HCT116 (cell line): Measurements from ENCODE around the gene RASSF5. TPM values are rescaled to one million over a fixed set of nuclear protein-coding genes. Genes with fewer than 3 reads are reported as not detected.

Experiments used
- ATAC-seq: fragments of 200-7000 bp; cut with Tn5 transposase; 2 replicates; pipeline ENCODE4 v1.9.1; 2020; ENCODE audit warnings: mild to moderate bottlenecking, moderate library complexity
- BruUV-seq: library from RNA; stranded (reverse); fragments of 400-500 nt; replicated peaks from 2 replicates; lab custom pipeline; 2021; lab: Mats Ljungman, UMichigan
- CTCF ChIA-PET: fragments of 300-600 bp; sonication (Branson Sonifier 250); formaldehyde crosslinking; loops from one replicate; lab custom pipeline; 2021; ENCODE audit warnings: antibody characterized with exemption; lab: Charles Lee
- POLR2A ChIA-PET: fragments of 300-600, 350-600 bp; sonication (Branson Sonifier 250); formaldehyde crosslinking; loops from one replicate; lab custom pipeline; 2021; ENCODE audit warnings: antibody characterized with exemption; lab: Charles Lee
- RAD21 ChIA-PET, 2 experiments: fragments of 300-600 bp; sonication (Branson Sonifier 250); formaldehyde crosslinking; loops; one replicate each; lab custom pipeline; 2023; ENCODE audit warnings: low total read pairs in 2 of 2; ENCODE audit not compliant: uncharacterized antibody in 2 of 2, unreplicated experiment in 2 of 2, low non-redundant PET in 1 of 2; lab: Charles Lee
- DNase-seq: peaks from one replicate; pipeline ENCODE4 v3.0.0-alpha.2; 2010; ENCODE audit warnings: low read depth, low spot score
- H2AFZ ChIP-seq: fragments of 200-600 bp; shearing (Covaris generic), sonication (generic); 2 replicates; pipeline ENCODE4 v1.6.1; 2017; ENCODE audit warnings: low read depth, mixed run types, mixed read lengths, antibody characterized with exemption, low read length; ENCODE audit not compliant: poor library complexity, severe bottlenecking
- H3K27ac ChIP-seq: 2 replicates; pipeline ENCODE4 v1.5.1; 2012; ENCODE audit warnings: low read depth, low read length
- H3K27me3 ChIP-seq: fragments of 200-600 bp; sonication (generic); 2 replicates; pipeline ENCODE4 v1.6.1; 2016; ENCODE audit warnings: mixed run types, low read length, mixed read lengths; ENCODE audit not compliant: insufficient read depth
- H3K36me3 ChIP-seq, 2 experiments: fragments of 200-500 bp in 1 of 2; fragments of 200-600 bp in 1 of 2; sonication (Bioruptor generic) in 1 of 2; sonication (generic) in 1 of 2; 2 replicates each; pipeline versions ENCODE4 v1.5.1 to v1.6.1; 2014 to 2016; ENCODE audit warnings: low read length in 2 of 2, inconsistent platforms in 1 of 2, mixed read lengths in 1 of 2, mixed run types in 1 of 2; ENCODE audit not compliant: insufficient read depth in 2 of 2, control insufficient read depth in 1 of 2
- H3K4me1 ChIP-seq, 2 experiments: fragments of 200-600 bp in 1 of 2; sonication (generic) in 1 of 2; 2 replicates each; pipeline versions ENCODE4 v1.5.1 to v1.6.1; 2012 to 2017; ENCODE audit warnings: low read length in 2 of 2, inconsistent platforms in 1 of 2, mild to moderate bottlenecking in 1 of 2, mixed read lengths in 1 of 2, mixed run types in 1 of 2, moderate library complexity in 1 of 2; ENCODE audit not compliant: insufficient read depth in 2 of 2, control insufficient read depth in 1 of 2
- H3K4me2 ChIP-seq: fragments of 200-600 bp; sonication (generic); 2 replicates; pipeline ENCODE4 v1.6.1; 2017; ENCODE audit warnings: mixed run types, low read length, mixed read lengths
- H3K4me3 ChIP-seq, 2 experiments: fragments of 200-600 bp in 1 of 2; sonication (generic) in 1 of 2; replicated peaks in 1 of 2; 2 replicates each; pipeline ENCODE4 v1.5.1; 2011 to 2016; ENCODE audit warnings: low read length in 2 of 2, control low read depth in 1 of 2, low read depth in 1 of 2, mild to moderate bottlenecking in 1 of 2, mixed read lengths in 1 of 2, mixed run types in 1 of 2
- H3K79me2 ChIP-seq: fragments of 200-600 bp; sonication (generic); 2 replicates; pipeline ENCODE4 v1.6.1; 2017; ENCODE audit warnings: mild to moderate bottlenecking, mixed run types, low read length, moderate library complexity, mixed read lengths; ENCODE audit not compliant: insufficient read depth
- H3K9ac ChIP-seq: fragments of 200-600 bp; sonication (generic); 2 replicates; pipeline ENCODE4 v1.6.1; 2016; ENCODE audit warnings: low read length, mixed read lengths
- H3K9me2 ChIP-seq: fragments of 200-600 bp; sonication (generic), shearing (Covaris generic); 2 replicates; pipeline ENCODE4 v1.6.1; 2017; ENCODE audit warnings: mixed run types, mild to moderate bottlenecking, moderate library complexity; ENCODE audit not compliant: insufficient read depth
- H3K9me3 ChIP-seq, 2 experiments: fragments of 200-500 bp in 1 of 2; fragments of 200-600 bp in 1 of 2; sonication (Bioruptor generic) in 1 of 2; sonication (generic) in 1 of 2; 2 replicates each; pipeline ENCODE4 v1.6.1; 2014 to 2017; ENCODE audit warnings: low read length in 2 of 2, mixed read lengths in 2 of 2, inconsistent platforms in 1 of 2, low read depth in 1 of 2, mild to moderate bottlenecking in 1 of 2, mixed run types in 1 of 2, moderate library complexity in 1 of 2; ENCODE audit not compliant: control insufficient read depth in 1 of 2, insufficient read depth in 1 of 2
- H4K20me1 ChIP-seq: fragments of 200-600 bp; sonication (generic), shearing (Covaris generic); 2 replicates; pipeline ENCODE4 v1.6.1; 2017; ENCODE audit warnings: mixed run types, mild to moderate bottlenecking, moderate library complexity; ENCODE audit not compliant: insufficient read depth
- ATF3 ChIP-seq: IDR thresholded peaks from 2 replicates; pipeline ENCODE4 v1.6.1; 2012
- CBX3 ChIP-seq: IDR thresholded peaks from 2 replicates; pipeline ENCODE4 v1.6.1; 2012; ENCODE audit warnings: low read depth
- CEBPB ChIP-seq: IDR thresholded peaks from 2 replicates; pipeline ENCODE4 v1.6.1; 2012; ENCODE audit warnings: low read depth
- EZH2 ChIP-seq: fragments of 200-600 bp; sonication (generic); IDR thresholded peaks from 2 replicates; pipeline ENCODE4 v1.6.1; 2017; ENCODE audit warnings: antibody characterized with exemption, mixed run types
- EZH2phosphoT487 ChIP-seq: fragments of 200-600 bp; IDR thresholded peaks from 2 replicates; pipeline ENCODE4 v1.6.1; 2018; ENCODE audit warnings: antibody characterized with exemption, borderline replicate concordance
- JUND ChIP-seq: IDR thresholded peaks from 2 replicates; pipeline ENCODE4 v1.6.1; 2012
- MAX ChIP-seq: IDR thresholded peaks from 2 replicates; pipeline ENCODE4 v1.6.1; 2012
- POLR2AphosphoS5 ChIP-seq: IDR thresholded peaks from 2 replicates; pipeline ENCODE4 v1.6.1; 2011; ENCODE audit warnings: mild to moderate bottlenecking, low read depth, low read length, moderate library complexity
- REST ChIP-seq: IDR thresholded peaks from 2 replicates; pipeline ENCODE4 v1.6.1; 2012; ENCODE audit warnings: low read depth
- SIN3A ChIP-seq: IDR thresholded peaks from 2 replicates; pipeline ENCODE4 v1.6.1; 2012; ENCODE audit warnings: low read depth
- SP1 ChIP-seq: IDR thresholded peaks from 2 replicates; pipeline ENCODE4 v1.6.1; 2012; ENCODE audit warnings: low read depth
- SRF ChIP-seq: IDR thresholded peaks from 2 replicates; pipeline ENCODE4 v1.6.1; 2012; ENCODE audit warnings: low read depth
- TCF7L2 ChIP-seq: IDR thresholded peaks from 2 replicates; pipeline ENCODE4 v1.7.0; 2011; ENCODE audit warnings: borderline replicate concordance, inconsistent platforms; ENCODE audit not compliant: insufficient read depth, insufficient read length; ENCODE audit errors: extremely low read depth
- YY1 ChIP-seq: IDR thresholded peaks from 2 replicates; pipeline ENCODE4 v1.6.1; 2011; ENCODE audit warnings: low read length, low read depth, moderate library complexity, mild to moderate bottlenecking; ENCODE audit not compliant: insufficient replicate concordance; ENCODE audit errors: extremely low read depth
- ZBTB33 ChIP-seq: IDR thresholded peaks from 2 replicates; pipeline ENCODE4 v1.6.1; 2011; ENCODE audit warnings: mild to moderate bottlenecking, low read length, moderate library complexity; ENCODE audit not compliant: insufficient replicate concordance; ENCODE audit errors: extremely low read depth
- ZFX ChIP-seq: fragments of 450-650 bp; IDR thresholded peaks from 2 replicates; pipeline ENCODE4 v1.6.1; 2017
- ZNF274 ChIP-seq: fragments of 200-500 bp; sonication (Bioruptor generic); IDR thresholded peaks from 2 replicates; pipeline ENCODE4 v1.6.1; 2014; ENCODE audit warnings: mild to moderate bottlenecking, low read depth, low read length, inconsistent platforms
- intact Hi-C: fragments of 100-400 bp; cut with micrococcal nuclease; formaldehyde crosslinking; loops from 2 replicates; pipeline ENCODE4 v1.10.0; 2022
- total RNA-seq: library from RNA; stranded (reverse); gene quantifications from one replicate; pipeline ENCODE4 v1.2.1, GENCODE V29; 2021; ENCODE audit not compliant: unreplicated experiment

The RASSF5 gene
- total RNA-seq, 1 experiment from 2014 or later, result 5.4 TPM

- Histone ChIP-seq H3K4me2 (no peak overlapping the region), H3K27ac (no peak overlapping the region), H3K4me3 (no peak overlapping the region), H4K20me1 (no peaks in the 10 kb centered on the region), H3K9me2 (no peaks in the 10 kb centered on the region), H3K9ac (no peak overlapping the region), H3K79me2 (no peaks in the 10 kb centered on the region), H2AFZ (no peak overlapping the region), H3K36me3 (no peaks in the 10 kb centered on the region), H3K9me3 (no peaks in the 10 kb centered on the region), H3K27me3 (no peaks in the 10 kb centered on the region), H3K4me1 (peaks cover 4 to 23% of the 10 kb centered on the region in 2 experiments; a peak in 3 of 4 replicates)
- BruUV-seq, result no TSS peak
- ChIA-PET POLR2A (no interaction called here), CTCF (interaction anchor here (1.2 kb wide), 1 partner anchor 27 kb away, joined by 4 read pairs; no protein-coding TSS in a partner anchor), RAD21 (no interaction called here)
- intact Hi-C loops, result loop anchor here (10.0 kb wide), 1 partner anchor 347 kb away; no protein-coding TSS in a partner anchor
- DNase-seq (no peak), ATAC-seq (no peak)
- TF ChIP-seq ZFX (no peak), CBX3 (no peak), POLR2AphosphoS5 (no peak), ZBTB33 (no peak), YY1 (no peak), CEBPB (no peak), MAX (no peak), SIN3A (no peak), SRF (no peak), EZH2phosphoT487 (no peak), JUND (no peak), ATF3 (no peak), REST (no peak), SP1 (no peak), TCF7L2 (no peak), EZH2 (no peak), ZNF274 (no peak)
These were observed 130.3 kb downstream of the RASSF5 start for GRCh38 chr1:206637605-206638004.
